NCI-H187 (cell line): ENCODE results near the gene PCK1.

ENCODE experiments used
- DNase-seq, 2 experiments: peaks; one replicate each; lab custom pipeline; 2025; lab: John Stamatoyannopoulos, UW

The PCK1 gene

GRCh38 chr20:57589728-57590484 is 29.0 kb downstream of the PCK1 start:
- DNase-seq, result no peak

DNA sequence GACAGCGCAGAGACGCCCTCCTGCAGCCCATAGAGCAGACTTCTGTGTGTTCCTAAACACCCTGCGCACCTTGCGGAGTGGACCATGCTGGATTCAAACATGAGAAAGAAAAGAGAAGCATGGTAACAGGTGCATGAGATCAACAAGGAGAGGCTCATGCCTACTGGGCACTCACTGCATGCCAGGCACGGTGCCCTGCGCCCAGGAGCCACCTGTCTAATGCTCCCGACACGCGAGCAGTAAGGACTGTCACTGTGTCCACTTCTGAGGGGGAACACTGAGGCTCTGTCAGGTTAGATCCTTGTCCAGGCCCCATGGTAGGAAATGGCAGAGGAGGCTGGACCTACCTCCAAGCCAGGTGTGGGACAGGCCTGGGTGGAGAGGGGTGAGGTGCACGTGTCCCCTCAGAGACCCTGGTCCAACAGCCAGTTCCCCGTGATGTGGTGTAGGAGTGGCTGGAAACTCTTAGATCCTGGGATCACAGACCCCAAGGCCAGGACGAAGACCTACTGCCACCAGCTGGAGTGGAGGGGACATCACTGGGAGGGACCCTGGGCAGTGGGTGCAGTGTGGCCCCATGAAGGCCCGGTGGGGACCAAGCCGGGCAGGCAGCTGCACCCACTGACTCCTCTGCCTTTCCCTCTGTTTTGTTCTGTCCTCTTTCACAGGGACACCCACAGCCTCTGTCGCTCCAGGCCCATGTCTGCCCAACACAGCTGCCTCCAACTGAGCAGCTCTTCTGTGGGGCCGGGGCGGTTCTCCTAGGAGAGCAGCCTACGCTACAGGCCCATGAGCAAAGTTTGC is 29.8 kb downstream of the PCK1 start:
- no peak for DNase-seq

DNA sequence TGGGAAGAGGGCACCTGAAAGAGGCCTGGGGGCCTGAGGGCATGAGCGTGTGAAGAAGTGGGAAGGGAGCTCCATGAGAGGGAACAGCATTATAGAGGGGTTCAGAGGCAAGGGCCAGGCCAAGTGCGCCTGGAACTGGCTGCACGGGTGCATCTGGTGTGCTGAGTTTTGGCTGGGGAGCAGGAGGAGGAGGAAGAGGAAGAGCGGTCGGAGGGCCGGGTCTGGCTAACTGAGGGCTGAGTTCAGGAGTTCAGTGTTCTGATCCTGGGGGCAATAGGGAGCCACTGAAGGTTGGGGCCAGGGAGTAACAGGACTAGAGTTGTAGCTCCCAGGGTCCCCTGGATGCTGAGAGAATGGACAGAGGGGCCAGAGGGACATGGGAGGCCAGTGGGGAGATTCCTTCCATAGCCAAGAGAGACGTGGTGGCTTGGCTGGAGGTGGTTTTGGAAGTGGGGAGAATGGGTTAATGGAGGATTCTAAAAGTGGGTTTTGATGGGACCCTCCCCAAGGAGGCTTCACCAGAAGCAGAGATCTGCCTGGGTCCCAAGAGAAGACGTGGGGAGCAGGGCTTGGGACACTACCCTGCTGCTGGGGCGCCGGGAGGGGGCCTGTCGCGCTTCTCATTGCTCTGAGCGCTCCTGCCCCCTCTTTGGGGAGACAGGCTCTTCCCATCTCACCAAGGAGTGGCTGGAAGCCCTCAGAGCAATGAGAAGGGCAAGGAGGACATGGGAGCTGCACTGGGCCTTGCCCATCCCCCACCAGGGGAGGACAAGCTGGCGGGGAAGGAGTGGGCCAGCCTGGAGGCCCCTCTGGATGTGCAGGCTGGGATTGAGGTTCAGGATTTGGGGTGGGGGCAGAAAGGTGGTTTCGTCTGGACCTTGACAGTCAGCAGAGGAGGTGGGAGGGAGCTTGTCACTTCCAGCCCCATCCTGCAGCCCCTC is 30.6 kb downstream of the PCK1 start:
- no peak for DNase-seq

DNA sequence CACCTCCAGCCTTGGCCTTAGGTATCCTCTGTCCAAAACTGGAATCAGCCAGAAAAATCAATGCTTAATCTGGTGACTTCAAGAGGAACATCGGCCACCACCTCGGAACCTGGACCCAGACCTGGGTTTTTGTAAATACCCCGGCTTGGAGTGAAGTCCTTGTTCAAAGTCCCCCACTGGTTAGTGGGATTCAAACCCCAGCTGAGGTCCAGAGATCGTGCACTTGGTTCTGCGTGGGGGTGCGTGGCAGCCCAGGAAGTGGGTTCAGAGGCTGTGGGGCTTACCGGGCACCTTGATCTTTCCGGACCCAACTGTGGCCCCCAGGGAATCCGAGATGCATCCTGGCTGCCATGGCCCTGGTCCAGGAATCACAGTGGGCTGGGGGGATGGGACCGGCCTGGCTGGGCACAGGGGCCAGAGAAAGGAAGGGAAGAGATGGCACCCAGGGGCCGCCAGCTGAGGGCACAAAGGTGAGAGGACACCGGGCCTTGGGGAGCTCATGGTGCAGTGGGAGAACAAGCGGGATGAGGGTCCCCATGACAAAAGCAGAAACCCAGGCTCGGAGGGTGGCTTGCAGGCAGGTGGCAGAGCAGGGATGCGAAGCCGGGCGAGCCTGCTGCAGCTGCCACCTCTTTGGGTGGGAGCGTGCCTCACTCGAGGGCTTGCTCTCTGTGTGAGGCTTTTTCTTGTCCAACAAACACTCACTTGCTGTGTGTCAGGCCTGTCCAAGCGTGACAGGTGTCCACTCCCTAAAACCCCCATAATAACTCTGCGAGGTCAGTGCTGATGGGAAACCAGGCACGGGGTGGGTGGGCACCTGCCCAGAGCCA is 31.6 kb downstream of the PCK1 start:
- no peak for DNase-seq

DNA sequence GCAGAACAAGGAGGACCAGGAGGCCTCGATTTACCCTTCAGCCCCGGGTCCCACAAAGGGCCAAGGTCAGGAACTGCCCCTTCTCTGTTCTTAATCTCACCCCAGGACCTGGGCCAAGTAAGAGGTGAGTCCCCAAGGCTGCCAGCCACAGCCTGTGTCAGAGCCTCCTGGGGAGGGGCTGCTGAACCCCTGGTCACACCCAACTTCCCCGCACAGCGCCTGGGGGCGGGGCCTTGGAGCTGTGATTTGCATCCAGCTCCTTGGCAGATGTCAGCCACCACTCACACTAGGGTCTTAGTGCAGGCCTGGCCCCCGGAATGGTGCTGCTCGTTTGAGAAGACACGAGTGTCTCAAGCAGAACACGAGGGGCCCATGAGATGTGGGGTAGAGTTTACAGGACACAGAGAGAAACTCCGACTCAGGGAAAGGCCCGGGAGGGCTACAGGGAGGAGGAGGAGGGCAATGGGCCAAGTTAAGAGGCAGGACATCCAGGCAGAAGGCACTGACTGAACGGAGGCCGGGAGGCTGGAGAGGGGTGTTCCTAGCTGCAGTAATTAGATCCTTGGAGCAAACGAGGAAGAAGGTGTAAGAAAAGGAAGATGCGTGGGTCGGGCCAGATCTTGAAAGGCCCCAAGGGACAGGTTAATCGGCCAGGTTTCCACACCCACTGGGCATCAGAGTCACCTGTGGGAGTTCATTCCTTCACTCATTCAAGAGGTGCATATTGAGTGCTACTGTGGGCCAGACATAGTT is 32.4 kb downstream of the PCK1 start:
- DNase-seq, result no peak

GRCh38 chr20:57594092-57594951 is 33.4 kb downstream of the PCK1 start:
- peak in 1 of 2 experiments; percentile 29 for DNase-seq

GRCh38 chr20:57595041-57596030 is 34.4 kb downstream of the PCK1 start:
- DNase-seq, result no peak

- DNase-seq, result no peak
Measured at GRCh38 chr20:57596358-57596757, 35.4 kb downstream of the PCK1 start.

- DNase-seq, result peak; percentile 8 to 12
Measured at GRCh38 chr20:57596998-57597939, 36.4 kb downstream of the PCK1 start.

GRCh38 chr20:57598060-57598459 is 37.1 kb downstream of the PCK1 start:
- DNase-seq, result no peak

DNA sequence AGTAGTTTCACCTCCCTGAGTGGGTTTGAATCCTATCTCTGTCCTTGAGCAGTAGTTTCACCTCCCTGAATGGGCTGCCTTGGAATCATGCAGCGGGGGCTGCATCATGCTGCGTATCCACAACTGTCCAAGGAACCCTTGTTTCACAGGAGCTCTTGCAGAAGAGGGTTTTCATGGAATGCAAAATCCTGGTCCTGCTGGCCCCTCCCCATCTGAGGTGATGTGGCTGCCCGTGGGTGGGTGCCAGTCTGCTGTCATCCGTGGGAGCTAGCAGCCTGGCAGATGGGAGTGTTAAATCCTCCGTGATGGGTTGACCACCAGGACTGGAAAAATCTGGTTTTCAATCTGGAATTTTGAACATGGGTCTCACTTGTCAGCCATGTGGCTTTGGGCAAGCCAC is 37.6 kb downstream of the PCK1 start:
- no peak for DNase-seq

GRCh38 chr20:57600320-57601210 is 39.7 kb downstream of the PCK1 start:
- DNase-seq, result no peak

DNA sequence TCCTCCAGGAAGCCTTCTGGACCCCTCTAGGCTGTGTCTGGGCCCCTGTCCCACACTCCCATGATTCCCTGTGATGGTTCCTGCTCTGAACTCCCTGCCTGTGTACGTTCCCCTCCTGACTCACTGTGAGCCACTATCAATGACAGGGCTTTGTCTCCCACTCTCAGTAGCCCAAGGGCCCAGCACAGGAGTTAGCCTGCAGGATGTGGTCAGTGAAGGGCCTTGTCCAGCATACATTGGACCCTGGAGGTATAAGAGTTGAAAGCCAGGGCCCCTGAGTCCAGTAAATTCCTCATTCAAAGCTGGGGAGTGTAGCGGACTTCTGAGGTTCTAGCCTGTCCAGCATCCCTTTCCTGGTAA is 40.3 kb downstream of the PCK1 start:
- DNase-seq, result no peak

GRCh38 chr20:57601737-57602136 is 40.8 kb downstream of the PCK1 start:
- no peak for DNase-seq

GRCh38 chr20:57603120-57603519 is 42.2 kb downstream of the PCK1 start:
- DNase-seq, result no peak

DNA sequence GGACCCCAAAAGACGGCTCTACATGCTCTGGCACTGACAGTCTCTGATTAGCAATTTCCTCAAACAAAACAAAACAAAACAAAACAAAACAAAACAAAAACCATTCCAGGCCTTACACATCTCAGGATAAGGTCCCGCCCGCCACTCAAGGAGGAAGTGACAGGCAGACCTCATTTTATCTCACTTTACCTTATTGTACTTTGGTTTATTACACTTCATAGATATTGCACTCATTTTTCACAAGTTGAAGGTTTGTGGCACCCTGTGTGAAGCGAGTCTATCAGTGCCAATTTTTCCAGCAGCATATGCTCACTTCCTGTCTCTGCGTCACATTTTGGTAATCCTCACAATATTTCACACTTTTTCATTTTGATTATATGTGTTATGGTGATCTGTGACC is 44.1 kb downstream of the PCK1 start:
- DNase-seq, result no peak
